K562 (cell line): ENCODE results near the gene MAST3. TPM values are rescaled to one million over a fixed set of nuclear protein-coding genes. Genes with fewer than 3 reads are reported as not detected.

Experiments
- ARHGAP35 ChIP-seq: fragments of 450-650 bp; IDR thresholded peaks from 2 replicates; pipeline ENCODE4 v1.6.1; 2018; ENCODE audit not compliant: partially characterized antibody
- ARID2 ChIP-seq: fragments of 450-650 bp; IDR thresholded peaks from 2 replicates; pipeline ENCODE4 v1.6.1; 2017; ENCODE audit warnings: antibody characterized with exemption, mild to moderate bottlenecking
- ETV6 ChIP-seq, 3 experiments: fragments of 150-350 bp in 1 of 3; sonication (generic) in 1 of 3; formaldehyde crosslinking in 1 of 3; IDR thresholded peaks; 2 replicates each; pipeline versions ENCODE4 v1.6.1 to v1.8.0; 2014 to 2022; ENCODE audit warnings: borderline replicate concordance in 2 of 3, low read depth in 2 of 3, antibody characterized with exemption in 1 of 3, low read length in 1 of 3, mild to moderate bottlenecking in 1 of 3, missing genetic modification reagents in 1 of 3
- FOSL1 ChIP-seq: fragments of 200-800 bp; sonication (Bioruptor generic); conservative IDR thresholded peaks from 2 replicates; pipeline ENCODE4 v1.6.1; 2016; ENCODE audit warnings: missing genetic modification characterization, missing compliant biosample characterization
- GTF2A2 ChIP-seq: IDR thresholded peaks from 2 replicates; pipeline ENCODE4 v1.6.1; 2016; ENCODE audit warnings: mild to moderate bottlenecking, missing genetic modification characterization, missing compliant biosample characterization
- HEY1 ChIP-seq: fragments of 250-450 bp; sonication (Bioruptor Pico); IDR thresholded peaks from 2 replicates; pipeline ENCODE4 v1.5.0; 2020; ENCODE audit warnings: mild to moderate bottlenecking, moderate library complexity, borderline replicate concordance
- JUNB ChIP-seq: fragments of 450-650 bp; formaldehyde crosslinking; conservative IDR thresholded peaks from 2 replicates; pipeline ENCODE4 v1.4.0; 2020; ENCODE audit warnings: mild to moderate bottlenecking
- MAZ ChIP-seq, 2 experiments: fragments of 450-650 bp in 1 of 2; sonication (generic) in 1 of 2; formaldehyde crosslinking; IDR thresholded peaks in 1 of 2; conservative IDR thresholded peaks in 1 of 2; 2 replicates each; pipeline versions ENCODE4 v1.4.0 to v1.5.0; 2020; ENCODE audit warnings: mild to moderate bottlenecking in 1 of 2, missing genetic modification reagents in 1 of 2
- MCM7 ChIP-seq, 2 experiments: fragments of 450-650 bp; IDR thresholded peaks; 2 replicates each; pipeline ENCODE4 v1.6.1; 2016 to 2018
- MTF1 ChIP-seq: fragments of 250-450 bp; sonication (Bioruptor Pico); IDR thresholded peaks from 2 replicates; pipeline ENCODE4 v1.9.0; 2021; ENCODE audit warnings: moderate library complexity, mild to moderate bottlenecking, inconsistent platforms, borderline replicate concordance
- PHF8 ChIP-seq: fragments of 200-600 bp; sonication (generic); IDR thresholded peaks from 2 replicates; pipeline ENCODE4 v1.6.1; 2012; ENCODE audit warnings: mixed run types, mild to moderate bottlenecking, inconsistent platforms, low read length, moderate library complexity, borderline replicate concordance
- SAFB2 ChIP-seq: fragments of 200-400 bp; formaldehyde crosslinking; IDR thresholded peaks from 2 replicates; pipeline ENCODE4 v1.6.1; 2018; ENCODE audit warnings: borderline replicate concordance, low read length, low read depth, moderate library complexity; ENCODE audit not compliant: severe bottlenecking
- SAP30 ChIP-seq: fragments of 200-600 bp; sonication (generic); IDR thresholded peaks from 2 replicates; pipeline ENCODE4 v1.6.1; 2012; ENCODE audit warnings: borderline replicate concordance, low read depth, mild to moderate bottlenecking, moderate library complexity, low read length, control low read depth, inconsistent platforms; ENCODE audit not compliant: insufficient read depth, poor library complexity, severe bottlenecking
- WHSC1 ChIP-seq: IDR thresholded peaks from one replicate; pipeline ENCODE4 v1.6.1; 2012; ENCODE audit warnings: low read length, control low read depth, inconsistent platforms
- ZC3H4 ChIP-seq: sonication (generic); formaldehyde crosslinking; IDR thresholded peaks from 2 replicates; pipeline ENCODE4 v1.9.0; 2021; ENCODE audit warnings: missing genetic modification reagents, borderline replicate concordance
- ZNF282 ChIP-seq: sonication (generic); formaldehyde crosslinking; IDR thresholded peaks from 2 replicates; pipeline ENCODE4 v1.8.1; 2023; ENCODE audit warnings: missing genetic modification reagents
- ZNF316 ChIP-seq: fragments of 450-650 bp; IDR thresholded peaks from 2 replicates; pipeline ENCODE4 v1.6.1; 2016
- ZNF75A ChIP-seq: fragments of 450-650 bp; formaldehyde crosslinking; IDR thresholded peaks from 2 replicates; pipeline ENCODE4 v1.4.0; 2020; ENCODE audit warnings: mild to moderate bottlenecking
- ZZZ3 ChIP-seq: fragments of 450-650 bp; IDR thresholded peaks from 2 replicates; pipeline ENCODE4 v1.6.1; 2016; ENCODE audit warnings: antibody characterized with exemption, mild to moderate bottlenecking, moderate library complexity
- polyA plus RNA-seq, 8 experiments: library from polyadenylated mRNA; depleted of rRNA in 4 of 8; stranded (reverse) in 5 of 8; unstranded in 3 of 8; fragments of >200 nt; fragmentation: Nextera tagmentation in 2 of 8; fragmentation: Illumina TruSeq in 1 of 8; extraction: Ambion mirVana in 2 of 8; extraction: Trizol in 1 of 8; gene quantifications; 2 replicates each; pipeline versions ENCODE4 v1.2.1 to v1.2.3, GENCODE V29; 2011 to 2014; ENCODE audit warnings: inconsistent platforms in 1 of 8, missing spikeins in 1 of 8
- total RNA-seq, 7 experiments: library from RNA; depleted of rRNA in 6 of 7; stranded (reverse); fragments of >200 nt in 6 of 7; fragmentation: Illumina TruSeq in 2 of 7; extraction: Trizol in 2 of 7; gene quantifications; 2 replicates each; pipeline versions ENCODE4 v1.2.1 to v1.2.3, GENCODE V29; 2011 to 2021; ENCODE audit warnings: low replicate concordance in 1 of 7
- TF ChIP-seq, protein P1 (sequence below): sonication (generic); formaldehyde crosslinking; IDR thresholded peaks from 2 replicates; pipeline ENCODE4 v1.8.0; 2022; ENCODE audit warnings: mild to moderate bottlenecking, missing genetic modification reagents
- TF ChIP-seq, protein P2 (sequence below): sonication (generic); formaldehyde crosslinking; IDR thresholded peaks from 2 replicates; pipeline ENCODE4 v1.8.0; 2022; ENCODE audit warnings: mild to moderate bottlenecking, missing genetic modification reagents, borderline replicate concordance
- TF ChIP-seq, protein P3 (sequence below): fragments of 200-800 bp; sonication (Bioruptor generic); IDR thresholded peaks from 2 replicates; pipeline ENCODE4 v1.6.1; 2017; ENCODE audit warnings: missing genetic modification characterization, missing compliant biosample characterization
- TF ChIP-seq, protein P4 (sequence below): fragments of 250-450 bp; sonication (Bioruptor Pico); IDR thresholded peaks from 2 replicates; pipeline ENCODE4 v1.5.0; 2020; ENCODE audit warnings: mild to moderate bottlenecking

MAST3 gene
- total and polyA plus RNA-seq, 9 of the 15 experiments (the other 6 are each of a cell fraction or from before 2014, with no cell fraction given): 0.94 to 9.9 (median 2.4) TPM

DNA sequence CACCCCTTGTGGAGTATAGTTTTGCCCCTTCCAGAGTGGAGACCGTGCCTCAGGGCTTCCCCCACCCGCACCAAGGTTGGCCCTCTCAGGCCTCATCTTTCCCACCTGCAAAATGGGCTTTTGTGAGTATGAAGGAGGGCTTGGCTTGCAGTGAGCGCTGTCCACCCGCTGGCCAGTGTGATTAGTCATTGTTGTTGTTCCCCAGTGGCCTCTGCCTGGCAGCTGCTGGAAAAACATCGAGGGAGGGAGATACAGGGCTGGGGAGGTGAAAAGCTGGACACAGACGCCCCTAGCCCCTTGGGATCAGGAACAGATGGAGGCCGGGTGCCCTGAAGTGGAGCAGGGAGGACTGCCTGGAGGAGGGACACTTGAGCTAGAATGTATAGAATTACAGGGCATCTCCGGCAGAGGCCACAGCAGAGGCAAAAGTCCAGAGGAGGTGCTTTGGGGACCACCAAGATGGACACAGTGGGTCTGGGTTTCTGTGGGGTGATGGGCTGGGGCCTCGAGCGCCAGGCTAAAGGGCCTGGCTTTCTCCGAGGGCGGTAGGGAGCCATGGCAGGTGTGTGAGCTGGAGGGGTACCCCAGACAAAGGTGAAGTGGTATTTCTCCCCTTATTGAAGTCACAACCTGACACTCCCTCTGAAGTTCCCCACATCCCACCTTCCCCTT is 6.9 kb upstream of the MAST3 start (continued):
- TF ChIP-seq GTF2A2 (tag) (no peak), ZC3H4 (CRISPR knock-in tag) (no peak), SAP30 (no peak), ARHGAP35 (no peak), ZNF316 (peak; percentile 28; the same call in 1 of the 2 replicates), FOSL1 (peak; percentile 55), ZNF75A (CRISPR knock-in tag) (no peak), ZZZ3 (no peak), ZNF282 (CRISPR knock-in tag) (no peak), HEY1 (CRISPR knock-in tag) (no peak), SAFB2 (no peak), WHSC1 (no peak), MAZ (CRISPR knock-in tag; conservative IDR thresholded peaks at IDR 0.05 in 1 of 2, IDR thresholded peaks at IDR 0.05 in 1 of 2) (no peak), ARID2 (no peak), JUNB (no peak), MTF1 (CRISPR knock-in tag) (no peak), ETV6 (IDR thresholded peaks at IDR 0.05; ENCODE audit: borderline replicate concordance in 1 of 2, low read depth in 2 of 2, low read length in 1 of 2) (no peak), ETV6 (CRISPR knock-in tag; IDR thresholded peaks at IDR 0.05; ENCODE audit: borderline replicate concordance) (no peak), MCM7 (IDR thresholded peaks at IDR 0.05) (no peak), PHF8 (no peak)
- TF ChIP-seq, protein P1, sequence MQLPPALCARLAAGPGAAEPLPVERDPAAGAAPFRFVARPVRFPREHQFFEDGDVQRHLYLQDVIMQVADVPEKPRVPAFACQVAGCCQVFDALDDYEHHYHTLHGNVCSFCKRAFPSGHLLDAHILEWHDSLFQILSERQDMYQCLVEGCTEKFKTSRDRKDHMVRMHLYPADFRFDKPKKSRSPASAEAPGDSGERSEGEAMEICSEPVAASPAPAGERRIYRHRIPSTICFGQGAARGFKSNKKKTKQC: no peak
- TF ChIP-seq, protein P2, sequence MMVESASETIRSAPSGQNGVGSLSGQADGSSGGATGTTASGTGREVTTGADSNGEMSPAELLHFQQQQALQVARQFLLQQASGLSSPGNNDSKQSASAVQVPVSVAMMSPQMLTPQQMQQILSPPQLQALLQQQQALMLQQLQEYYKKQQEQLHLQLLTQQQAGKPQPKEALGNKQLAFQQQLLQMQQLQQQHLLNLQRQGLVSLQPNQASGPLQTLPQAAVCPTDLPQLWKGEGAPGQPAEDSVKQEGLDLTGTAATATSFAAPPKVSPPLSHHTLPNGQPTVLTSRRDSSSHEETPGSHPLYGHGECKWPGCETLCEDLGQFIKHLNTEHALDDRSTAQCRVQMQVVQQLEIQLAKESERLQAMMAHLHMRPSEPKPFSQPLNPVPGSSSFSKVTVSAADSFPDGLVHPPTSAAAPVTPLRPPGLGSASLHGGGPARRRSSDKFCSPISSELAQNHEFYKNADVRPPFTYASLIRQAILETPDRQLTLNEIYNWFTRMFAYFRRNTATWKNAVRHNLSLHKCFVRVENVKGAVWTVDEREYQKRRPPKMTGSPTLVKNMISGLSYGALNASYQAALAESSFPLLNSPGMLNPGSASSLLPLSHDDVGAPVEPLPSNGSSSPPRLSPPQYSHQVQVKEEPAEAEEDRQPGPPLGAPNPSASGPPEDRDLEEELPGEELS: no peak
- TF ChIP-seq, protein P3, sequence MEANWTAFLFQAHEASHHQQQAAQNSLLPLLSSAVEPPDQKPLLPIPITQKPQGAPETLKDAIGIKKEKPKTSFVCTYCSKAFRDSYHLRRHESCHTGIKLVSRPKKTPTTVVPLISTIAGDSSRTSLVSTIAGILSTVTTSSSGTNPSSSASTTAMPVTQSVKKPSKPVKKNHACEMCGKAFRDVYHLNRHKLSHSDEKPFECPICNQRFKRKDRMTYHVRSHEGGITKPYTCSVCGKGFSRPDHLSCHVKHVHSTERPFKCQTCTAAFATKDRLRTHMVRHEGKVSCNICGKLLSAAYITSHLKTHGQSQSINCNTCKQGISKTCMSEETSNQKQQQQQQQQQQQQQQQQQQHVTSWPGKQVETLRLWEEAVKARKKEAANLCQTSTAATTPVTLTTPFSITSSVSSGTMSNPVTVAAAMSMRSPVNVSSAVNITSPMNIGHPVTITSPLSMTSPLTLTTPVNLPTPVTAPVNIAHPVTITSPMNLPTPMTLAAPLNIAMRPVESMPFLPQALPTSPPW (CRISPR knock-in tag): 0 out of 2 replicates have a peak, but pooled peaks have one; percentile 20
- TF ChIP-seq, protein P4, sequence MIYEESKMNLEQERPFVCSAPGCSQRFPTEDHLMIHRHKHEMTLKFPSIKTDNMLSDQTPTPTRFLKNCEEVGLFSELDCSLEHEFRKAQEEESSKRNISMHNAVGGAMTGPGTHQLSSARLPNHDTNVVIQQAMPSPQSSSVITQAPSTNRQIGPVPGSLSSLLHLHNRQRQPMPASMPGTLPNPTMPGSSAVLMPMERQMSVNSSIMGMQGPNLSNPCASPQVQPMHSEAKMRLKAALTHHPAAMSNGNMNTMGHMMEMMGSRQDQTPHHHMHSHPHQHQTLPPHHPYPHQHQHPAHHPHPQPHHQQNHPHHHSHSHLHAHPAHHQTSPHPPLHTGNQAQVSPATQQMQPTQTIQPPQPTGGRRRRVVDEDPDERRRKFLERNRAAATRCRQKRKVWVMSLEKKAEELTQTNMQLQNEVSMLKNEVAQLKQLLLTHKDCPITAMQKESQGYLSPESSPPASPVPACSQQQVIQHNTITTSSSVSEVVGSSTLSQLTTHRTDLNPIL (CRISPR knock-in tag): no peak
